Activated CD4-positive, alpha-beta T cell treated with anti-CD3 and anti-CD28 coated beads, Interleukin-2, amount 50 U/mL, for 1 hour (primary cell): ENCODE results near the gene JADE1.

Experiments used
- DNase-seq: peaks from one replicate; pipeline ENCODE4 v3.0.0-alpha.2; 2020

JADE1 gene

GRCh38 chr4:128846063-128846462 is 36.6 kb downstream of the JADE1 start:
- DNase-seq, result no peak

GRCh38 chr4:128847082-128847724 is 37.7 kb downstream of the JADE1 start:
- no peak for DNase-seq

- DNase-seq, result no peak
These were observed 39.0 kb downstream of the JADE1 start for GRCh38 chr4:128848461-128848860.

- no peak for DNase-seq
These were observed 40.8 kb downstream of the JADE1 start for GRCh38 chr4:128850252-128850651.

GRCh38 chr4:128853741-128854140 is 44.2 kb downstream of the JADE1 start:
- no peak for DNase-seq

GRCh38 chr4:128854433-128854832 is 44.9 kb downstream of the JADE1 start:
- DNase-seq, result no peak

GRCh38 chr4:128855621-128856020 is 46.1 kb downstream of the JADE1 start:
- no peak for DNase-seq

GRCh38 chr4:128856246-128856645 is 46.7 kb downstream of the JADE1 start:
- no peak for DNase-seq

GRCh38 chr4:128858879-128859671 is 49.6 kb downstream of the JADE1 start:
- no peak for DNase-seq

- no peak for DNase-seq
These were observed 50.6 kb downstream of the JADE1 start for GRCh38 chr4:128859887-128860677.

GRCh38 chr4:128861856-128862518 is 52.5 kb downstream of the JADE1 start:
- DNase-seq, result no peak

GRCh38 chr4:128862608-128863311 is 53.3 kb downstream of the JADE1 start:
- DNase-seq, result peak; percentile 26

- peak; percentile 66 for DNase-seq
These were observed 54.0 kb downstream of the JADE1 start for GRCh38 chr4:128863312-128864075.

GRCh38 chr4:128865132-128865531 is 55.6 kb downstream of the JADE1 start:
- no peak for DNase-seq

GRCh38 chr4:128866269-128866668 is 56.8 kb downstream of the JADE1 start:
- no peak for DNase-seq

- no peak for DNase-seq
These were observed 57.2 kb downstream of the JADE1 start for GRCh38 chr4:128866691-128867090.

- no peak for DNase-seq
These were observed 59.3 kb downstream of the JADE1 start for GRCh38 chr4:128868758-128869157.

GRCh38 chr4:128869776-128870509 is 60.4 kb downstream of the JADE1 start:
- DNase-seq, result no peak

- DNase-seq, result no peak
These were observed 62.4 kb downstream of the JADE1 start for GRCh38 chr4:128871948-128872347.

- DNase-seq, result no peak
These were observed 66.7 kb downstream of the JADE1 start for GRCh38 chr4:128876200-128876599.

GRCh38 chr4:128877934-128878333 is 68.4 kb downstream of the JADE1 start:
- DNase-seq, result no peak
